Pancreas (tissue), 10 donors: ENCODE results near the gene RBM19. TPM values are rescaled to one million over a fixed set of nuclear protein-coding genes. Genes with fewer than 3 reads are reported as not detected.

Experiments
- ATAC-seq, 4 donors: fragments of 200-7000 bp; cut with Tn5 transposase; one replicate each; pipeline versions ENCODE4 v1.8.0 to v1.9.1; 2020; ENCODE audit warnings: mild to moderate bottlenecking in 4 of 4, moderate library complexity in 4 of 4
- DNase-seq, 6 donors: peaks; one replicate each; pipeline ENCODE4 v3.0.0-alpha.2; 2020
- FAIRE-seq: peaks from 2 replicates; lab custom pipeline; 2012; peaks lifted over from hg19 to GRCh38; lab: Jason Lieb, UNC
- H3K27ac ChIP-seq, 4 donors: fragments of 200-600 bp; sonication (generic); 1 replicate in 3 of 4; 2 replicates in 1 of 4; pipeline versions ENCODE4 v1.5.0 to v1.8.0; 2020
- H3K27me3 ChIP-seq, 4 donors: fragments of 200-600 bp; one replicate each; pipeline ENCODE4 v1.8.0; 2021
- H3K36me3 ChIP-seq, 3 donors: fragments of 200-600 bp; sonication (generic) in 1 of 3; one replicate each; pipeline versions ENCODE4 v1.5.0 to v1.8.0; 2020 to 2021
- H3K4me1 ChIP-seq, 3 donors: fragments of 200-600 bp; one replicate each; pipeline ENCODE4 v1.8.0; 2021
- H3K4me3 ChIP-seq, 4 donors: fragments of 200-600 bp; sonication (generic) in 2 of 4; one replicate each; pipeline versions ENCODE4 v1.5.0 to v1.8.0; 2020 to 2021
- H3K9me3 ChIP-seq, 4 donors: fragments of 200-600 bp; one replicate each; pipeline ENCODE4 v1.8.0; 2021
- CTCF ChIP-seq, 4 donors: fragments of 200-600 bp; sonication (generic) in 3 of 4; IDR thresholded peaks; one replicate each; pipeline versions ENCODE4 v1.5.0 to v1.8.0; 2021; ENCODE audit warnings: antibody characterized with exemption in 4 of 4
- WGBS, 2 donors: extraction: QIAGEN DNeasy Blood & Tissue Kit; methylation state at CpG; one replicate each; pipeline ENCODE4 v1.1.7; 2013; 5-methylcytosine and 5-hydroxymethylcytosine counted together
- intact Hi-C, 3 donors: fragments of 100-400 bp; cut with DNase I; formaldehyde crosslinking; loops; one replicate each; pipeline versions ENCODE4 v1.11.1 to v1.14.2; 2022
- polyA plus RNA-seq, 2 donors: library from polyadenylated mRNA; stranded (reverse); fragments of 200-250 nt; gene quantifications; one replicate each; pipeline ENCODE4 v1.2.3, GENCODE V29; 2013
- total RNA-seq, 6 donors: library from RNA; stranded (reverse); fragmentation: NEBNext Ultra II Directional in 4 of 6; extraction: Animal tissue kit (Norgen Biotek cat#: 25700) in 4 of 6; gene quantifications; one replicate each; pipeline versions ENCODE4 v1.2.1 to v1.2.4, GENCODE V29; 2021 to 2023
- donor health status: healthy with polysubstance abuse.
- donor health status: DM: no; HTN: no; CAD: no; lungs with moderate emphysema.
- donor health status: DM: no; HTN: no; CAD: no.
- donor health status: control.
- donor health status: control.
- donor health status: Bipolar disorder and iron deficiency.
- donor health status: DM: yes; HTN: yes; CAD: no.
- donor health status: DM: no; HTN: no; CAD: no.
- donor health status: DM: no; HTN: no; CAD: no.
- donor health status: DM: yes; HTN: yes; CAD: no.

RBM19 gene
- total and polyA plus RNA-seq, 8 donors: 13.9 to 32.2 (median 15.8) TPM

- no peaks in the 10 kb centered on the region for H3K36me3 ChIP-seq
- no peak for TF ChIP-seq CTCF (IDR thresholded peaks at IDR 0.05)
- intact Hi-C loops: loop anchor here in 1 of 3 donors (10.0 kb wide), 1 partner anchor 527 kb away; no protein-coding TSS in a partner anchor
- no peak overlapping the region for H3K4me3 ChIP-seq
- no peaks in the 10 kb centered on the region for H3K4me1 ChIP-seq
- H3K9me3 ChIP-seq: no peaks in the 10 kb centered on the region
- ATAC-seq (no peak), FAIRE-seq (no peak), DNase-seq (no peak)
- peaks cover 0 to 13% (median 3%) of the 10 kb centered on the region in 4 donors for H3K27me3 ChIP-seq
- WGBS, 2 donors: 20 to 46% methylated on average over 1 of the region's 1 CpG
- no peak overlapping the region for H3K27ac ChIP-seq
Observed at GRCh38 chr12:113978080-113978479, 12.0 kb upstream of the RBM19 start.

GRCh38 chr12:113974006-113974405 lies 7.9 kb upstream of the RBM19 start:
- H3K36me3 ChIP-seq: no peaks in the 10 kb centered on the region
- H3K9me3 ChIP-seq: no peaks in the 10 kb centered on the region
- peaks cover 0 to 5% (median 2%) of the 10 kb centered on the region in 4 donors for H3K27me3 ChIP-seq
- TF ChIP-seq CTCF (IDR thresholded peaks at IDR 0.05): no peak
- WGBS, 2 donors: 46 to 56% methylated on average over 3 of the region's 3 CpGs
- DNase-seq: no peak
- intact Hi-C loops: loop anchor here in 1 of 3 donors (10.0 kb wide), 1 partner anchor 531 kb away; no protein-coding TSS in a partner anchor
- H3K4me3 ChIP-seq: no peak overlapping the region
- FAIRE-seq: no peak
- H3K4me1 ChIP-seq: no peaks in the 10 kb centered on the region
- no peak overlapping the region for H3K27ac ChIP-seq
- ATAC-seq: no peak

GRCh38 chr12:113973109-113973904 lies 7.2 kb upstream of the RBM19 start:
- no peak overlapping the region for H3K4me3 ChIP-seq
- intact Hi-C loops: loop anchor here in 1 of 3 donors (10.0 kb wide), 1 partner anchor 531 kb away; no protein-coding TSS in a partner anchor
- H3K27me3 ChIP-seq: peaks cover 0 to 5% (median 2%) of the 10 kb centered on the region in 4 donors
- FAIRE-seq: no peak
- WGBS, 2 donors: 56 to 61% methylated on average over 10 of the region's 10 CpGs
- H3K4me1 ChIP-seq: no peaks in the 10 kb centered on the region
- no peaks in the 10 kb centered on the region for H3K9me3 ChIP-seq
- no peak for ATAC-seq
- TF ChIP-seq CTCF (IDR thresholded peaks at IDR 0.05): no peak
- no peak overlapping the region for H3K27ac ChIP-seq
- no peak for DNase-seq
- no peaks in the 10 kb centered on the region for H3K36me3 ChIP-seq

GRCh38 chr12:113971392-113971791 lies 5.3 kb upstream of the RBM19 start:
- WGBS, 2 donors: 75% methylated on average over 4 of the region's 4 CpGs

More at GRCh38 chr12:113971392-113971791, 5.3 kb upstream of the RBM19 start:
- DNase-seq (no peak), FAIRE-seq (no peak), ATAC-seq (no peak)
- Histone ChIP-seq H3K4me3 (no peak overlapping the region), H3K27ac (no peak overlapping the region), H3K27me3 (peaks cover 0 to 5% (median 0%) of the 10 kb centered on the region in 4 donors), H3K36me3 (no peaks in the 10 kb centered on the region), H3K9me3 (no peaks in the 10 kb centered on the region), H3K4me1 (peaks cover 0 to 6% (median 0%) of the 10 kb centered on the region in 3 donors)
- TF ChIP-seq CTCF (IDR thresholded peaks at IDR 0.05): no peak
- intact Hi-C loops: loop anchor here in 1 of 3 donors (10.0 kb wide), 1 partner anchor 533 kb away; no protein-coding TSS in a partner anchor
